Measurements from ENCODE around the gene THRSP. TPM values are rescaled to one million over a fixed set of nuclear protein-coding genes. Genes with fewer than 3 reads are reported as not detected.

The THRSP gene
- total RNA-seq, 1 experiment from 2014 or later = not detected

- no peak overlapping the region for H3K4me2 ChIP-seq (ENCODE audit: low read length)
- H2AFZ ChIP-seq (ENCODE audit: low read depth, low read length, poor library complexity, severe bottlenecking) = no peak overlapping the region
- RAD21 ChIA-PET (ENCODE audit: low non-redundant PET in 1 of 2, low total read pairs in 2 of 2, uncharacterized antibody in 2 of 2, unreplicated experiment in 2 of 2) = no interaction called here
- no peak overlapping the region for H3K4me3 ChIP-seq (replicated peaks in 1 of 2; ENCODE audit: low read depth in 1 of 2, low read length in 2 of 2)
- peaks cover 90% of the 10 kb centered on the region for H3K79me2 ChIP-seq (ENCODE audit: insufficient read depth, low read length)
- no peak for TF ChIP-seq CEBPB (IDR thresholded peaks at IDR 0.05; ENCODE audit: low read depth)
- no peak for TF ChIP-seq FOSL1 (IDR thresholded peaks at IDR 0.05; ENCODE audit: low read depth)
- TF ChIP-seq TCF7L2 (IDR thresholded peaks at IDR 0.05; ENCODE audit: borderline replicate concordance, extremely low read depth, insufficient read depth, insufficient read length) = no peak
- TF ChIP-seq, protein P1, sequence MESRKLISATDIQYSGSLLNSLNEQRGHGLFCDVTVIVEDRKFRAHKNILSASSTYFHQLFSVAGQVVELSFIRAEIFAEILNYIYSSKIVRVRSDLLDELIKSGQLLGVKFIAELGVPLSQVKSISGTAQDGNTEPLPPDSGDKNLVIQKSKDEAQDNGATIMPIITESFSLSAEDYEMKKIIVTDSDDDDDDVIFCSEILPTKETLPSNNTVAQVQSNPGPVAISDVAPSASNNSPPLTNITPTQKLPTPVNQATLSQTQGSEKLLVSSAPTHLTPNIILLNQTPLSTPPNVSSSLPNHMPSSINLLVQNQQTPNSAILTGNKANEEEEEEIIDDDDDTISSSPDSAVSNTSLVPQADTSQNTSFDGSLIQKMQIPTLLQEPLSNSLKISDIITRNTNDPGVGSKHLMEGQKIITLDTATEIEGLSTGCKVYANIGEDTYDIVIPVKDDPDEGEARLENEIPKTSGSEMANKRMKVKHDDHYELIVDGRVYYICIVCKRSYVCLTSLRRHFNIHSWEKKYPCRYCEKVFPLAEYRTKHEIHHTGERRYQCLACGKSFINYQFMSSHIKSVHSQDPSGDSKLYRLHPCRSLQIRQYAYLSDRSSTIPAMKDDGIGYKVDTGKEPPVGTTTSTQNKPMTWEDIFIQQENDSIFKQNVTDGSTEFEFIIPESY (IDR thresholded peaks at IDR 0.05; ENCODE audit: extremely low read depth, insufficient replicate concordance, low read length) = no peak
- POLR2A ChIA-PET = no interaction called here
- H3K4me1 ChIP-seq (ENCODE audit: control insufficient read depth in 1 of 2, insufficient read depth in 2 of 2, low read length in 2 of 2) = peaks cover 0 to 11% of the 10 kb centered on the region in 2 experiments; a peak in 3 of 4 replicates
- intact Hi-C loops (cut with micrococcal nuclease) = no loop called here
- H3K27me3 ChIP-seq (ENCODE audit: insufficient read depth, low read length) = no peaks in the 10 kb centered on the region
- no peaks in the 10 kb centered on the region for H3K9me3 ChIP-seq (ENCODE audit: control insufficient read depth in 1 of 2, insufficient read depth in 1 of 2, low read depth in 1 of 2, low read length in 2 of 2)
- no peaks in the 10 kb centered on the region for H3K9me2 ChIP-seq (ENCODE audit: insufficient read depth)
- DNase-seq (ENCODE audit: low read depth, low spot score) = no peak
- ATAC-seq = no peak
- no TSS peak for BruUV-seq (replicated peaks)
- no peaks in the 10 kb centered on the region for H4K20me1 ChIP-seq (ENCODE audit: insufficient read depth)
- H3K9ac ChIP-seq (ENCODE audit: low read length) = no peak overlapping the region
- no peak overlapping the region for H3K27ac ChIP-seq (ENCODE audit: low read depth, low read length)
- peaks cover 12 to 15% of the 10 kb centered on the region in 2 experiments; a peak in 3 of 4 replicates for H3K36me3 ChIP-seq (ENCODE audit: control insufficient read depth in 1 of 2, insufficient read depth in 2 of 2, low read length in 2 of 2)
- CTCF ChIA-PET = no interaction called here
Measured at GRCh38 chr11:78074756-78075155, 11.1 kb downstream of the THRSP start.

- H3K79me2 ChIP-seq (ENCODE audit: insufficient read depth, low read length) = peaks cover 77% of the 10 kb centered on the region
- H4K20me1 ChIP-seq (ENCODE audit: insufficient read depth) = no peaks in the 10 kb centered on the region
- H3K36me3 ChIP-seq (ENCODE audit: control insufficient read depth in 1 of 2, insufficient read depth in 2 of 2, low read length in 2 of 2) = peaks cover 5 to 6% of the 10 kb centered on the region in 2 experiments; a peak in 3 of 4 replicates
- no peak overlapping the region for H3K4me2 ChIP-seq (ENCODE audit: low read length)
- H3K9ac ChIP-seq (ENCODE audit: low read length) = no peak overlapping the region
- H3K4me3 ChIP-seq (replicated peaks in 1 of 2; ENCODE audit: low read depth in 1 of 2, low read length in 2 of 2) = no peak overlapping the region
- no peak for TF ChIP-seq YY1 (IDR thresholded peaks at IDR 0.05; ENCODE audit: extremely low read depth, insufficient replicate concordance, low read depth, low read length)
- TF ChIP-seq, protein P2, sequence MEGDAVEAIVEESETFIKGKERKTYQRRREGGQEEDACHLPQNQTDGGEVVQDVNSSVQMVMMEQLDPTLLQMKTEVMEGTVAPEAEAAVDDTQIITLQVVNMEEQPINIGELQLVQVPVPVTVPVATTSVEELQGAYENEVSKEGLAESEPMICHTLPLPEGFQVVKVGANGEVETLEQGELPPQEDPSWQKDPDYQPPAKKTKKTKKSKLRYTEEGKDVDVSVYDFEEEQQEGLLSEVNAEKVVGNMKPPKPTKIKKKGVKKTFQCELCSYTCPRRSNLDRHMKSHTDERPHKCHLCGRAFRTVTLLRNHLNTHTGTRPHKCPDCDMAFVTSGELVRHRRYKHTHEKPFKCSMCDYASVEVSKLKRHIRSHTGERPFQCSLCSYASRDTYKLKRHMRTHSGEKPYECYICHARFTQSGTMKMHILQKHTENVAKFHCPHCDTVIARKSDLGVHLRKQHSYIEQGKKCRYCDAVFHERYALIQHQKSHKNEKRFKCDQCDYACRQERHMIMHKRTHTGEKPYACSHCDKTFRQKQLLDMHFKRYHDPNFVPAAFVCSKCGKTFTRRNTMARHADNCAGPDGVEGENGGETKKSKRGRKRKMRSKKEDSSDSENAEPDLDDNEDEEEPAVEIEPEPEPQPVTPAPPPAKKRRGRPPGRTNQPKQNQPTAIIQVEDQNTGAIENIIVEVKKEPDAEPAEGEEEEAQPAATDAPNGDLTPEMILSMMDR (IDR thresholded peaks at IDR 0.05 in 2 of 3, conservative IDR thresholded peaks at IDR 0.05 in 1 of 3; ENCODE audit: borderline replicate concordance in 1 of 3, insufficient read depth in 1 of 3, low read depth in 2 of 3, low read length in 2 of 3) = no peak
- TF ChIP-seq CBX3 (IDR thresholded peaks at IDR 0.05; ENCODE audit: low read depth) = no peak
- no peak for TF ChIP-seq ATF3 (IDR thresholded peaks at IDR 0.05)
- POLR2A ChIA-PET = interaction anchor here (1.2 kb wide), 1 partner anchor 56 kb away, joined by 3 read pairs; no protein-coding TSS in a partner anchor
- H3K9me3 ChIP-seq (ENCODE audit: control insufficient read depth in 1 of 2, insufficient read depth in 1 of 2, low read depth in 1 of 2, low read length in 2 of 2) = no peaks in the 10 kb centered on the region
- no peak overlapping the region for H2AFZ ChIP-seq (ENCODE audit: low read depth, low read length, poor library complexity, severe bottlenecking)
- DNase-seq (ENCODE audit: low read depth, low spot score) (no peak), ATAC-seq (no peak)
- H3K27ac ChIP-seq (ENCODE audit: low read depth, low read length) = no peak overlapping the region
- CTCF ChIA-PET = no interaction called here
- H3K9me2 ChIP-seq (ENCODE audit: insufficient read depth) = no peaks in the 10 kb centered on the region
- intact Hi-C loops (cut with micrococcal nuclease) = no loop called here
- peaks cover 0 to 17% of the 10 kb centered on the region in 2 experiments; a peak in 3 of 4 replicates for H3K4me1 ChIP-seq (ENCODE audit: control insufficient read depth in 1 of 2, insufficient read depth in 2 of 2, low read length in 2 of 2)
- no peaks in the 10 kb centered on the region for H3K27me3 ChIP-seq (ENCODE audit: insufficient read depth, low read length)
- RAD21 ChIA-PET (ENCODE audit: low non-redundant PET in 1 of 2, low total read pairs in 2 of 2, uncharacterized antibody in 2 of 2, unreplicated experiment in 2 of 2) = no interaction called here
- BruUV-seq (replicated peaks) = no TSS peak
Measured at GRCh38 chr11:78076733-78077403, 13.2 kb downstream of the THRSP start.
